ENCODE results near the gene LRRTM4. TPM values are rescaled to one million over a fixed set of nuclear protein-coding genes. Genes with fewer than 3 reads are reported as not detected.
A peak's percentile ranks its signal among the peaks of the same experiment; 100 is the strongest.

Gene LRRTM4
- total RNA-seq, 1 donor from 2014 or later: not detected

DNA sequence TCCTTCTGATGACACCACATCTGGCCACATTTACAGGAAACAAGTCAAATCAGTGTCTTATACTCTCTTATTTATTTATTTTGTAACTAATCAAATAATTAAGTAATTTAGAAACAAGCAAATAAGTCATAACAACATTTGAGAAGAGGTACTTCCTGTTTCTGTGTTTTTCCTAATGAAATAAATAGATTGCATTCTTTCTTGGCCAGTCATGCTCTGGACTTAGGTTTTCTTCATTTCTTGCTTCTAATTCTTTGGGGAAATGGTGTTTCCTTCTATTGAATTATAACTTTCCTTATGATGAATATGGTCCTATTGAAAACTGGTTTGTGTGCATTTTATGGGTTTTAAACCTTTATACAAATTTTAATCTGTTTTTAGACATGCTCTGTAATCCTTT, 546.4 kb downstream of the LRRTM4 start:
- TF ChIP-seq, protein P1, sequence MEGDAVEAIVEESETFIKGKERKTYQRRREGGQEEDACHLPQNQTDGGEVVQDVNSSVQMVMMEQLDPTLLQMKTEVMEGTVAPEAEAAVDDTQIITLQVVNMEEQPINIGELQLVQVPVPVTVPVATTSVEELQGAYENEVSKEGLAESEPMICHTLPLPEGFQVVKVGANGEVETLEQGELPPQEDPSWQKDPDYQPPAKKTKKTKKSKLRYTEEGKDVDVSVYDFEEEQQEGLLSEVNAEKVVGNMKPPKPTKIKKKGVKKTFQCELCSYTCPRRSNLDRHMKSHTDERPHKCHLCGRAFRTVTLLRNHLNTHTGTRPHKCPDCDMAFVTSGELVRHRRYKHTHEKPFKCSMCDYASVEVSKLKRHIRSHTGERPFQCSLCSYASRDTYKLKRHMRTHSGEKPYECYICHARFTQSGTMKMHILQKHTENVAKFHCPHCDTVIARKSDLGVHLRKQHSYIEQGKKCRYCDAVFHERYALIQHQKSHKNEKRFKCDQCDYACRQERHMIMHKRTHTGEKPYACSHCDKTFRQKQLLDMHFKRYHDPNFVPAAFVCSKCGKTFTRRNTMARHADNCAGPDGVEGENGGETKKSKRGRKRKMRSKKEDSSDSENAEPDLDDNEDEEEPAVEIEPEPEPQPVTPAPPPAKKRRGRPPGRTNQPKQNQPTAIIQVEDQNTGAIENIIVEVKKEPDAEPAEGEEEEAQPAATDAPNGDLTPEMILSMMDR (IDR thresholded peaks at IDR 0.05): no peak
- no peaks in the 10 kb centered on the region for H3K9me3 Mint-ChIP-seq (ENCODE audit: unreplicated experiment)
- H3K4me1 Mint-ChIP-seq (ENCODE audit: unreplicated experiment): no peaks in the 10 kb centered on the region
- H3K4me3 Mint-ChIP-seq (ENCODE audit: unreplicated experiment): no peak overlapping the region
- H3K27ac Mint-ChIP-seq (ENCODE audit: unreplicated experiment): no peak overlapping the region
- H3K36me3 Mint-ChIP-seq (ENCODE audit: unreplicated experiment): no peaks in the 10 kb centered on the region
- H3K27me3 Mint-ChIP-seq (ENCODE audit: unreplicated experiment): no peaks in the 10 kb centered on the region
- DNase-seq (ENCODE audit: extremely low spot score, unreplicated experiment): no peak

- Mint-ChIP-seq H3K27ac (ENCODE audit: unreplicated experiment) (no peak overlapping the region), H3K9me3 (ENCODE audit: unreplicated experiment) (no peaks in the 10 kb centered on the region), H3K4me3 (ENCODE audit: unreplicated experiment) (no peak overlapping the region), H3K36me3 (ENCODE audit: unreplicated experiment) (no peaks in the 10 kb centered on the region), H3K27me3 (ENCODE audit: unreplicated experiment) (no peaks in the 10 kb centered on the region), H3K4me1 (ENCODE audit: unreplicated experiment) (no peaks in the 10 kb centered on the region)
- DNase-seq (ENCODE audit: extremely low spot score, unreplicated experiment): no peak
- TF ChIP-seq, protein P1 (IDR thresholded peaks at IDR 0.05): no peak
Measured at GRCh38 chr2:76973610-76974009, 548.6 kb downstream of the LRRTM4 start.

DNA sequence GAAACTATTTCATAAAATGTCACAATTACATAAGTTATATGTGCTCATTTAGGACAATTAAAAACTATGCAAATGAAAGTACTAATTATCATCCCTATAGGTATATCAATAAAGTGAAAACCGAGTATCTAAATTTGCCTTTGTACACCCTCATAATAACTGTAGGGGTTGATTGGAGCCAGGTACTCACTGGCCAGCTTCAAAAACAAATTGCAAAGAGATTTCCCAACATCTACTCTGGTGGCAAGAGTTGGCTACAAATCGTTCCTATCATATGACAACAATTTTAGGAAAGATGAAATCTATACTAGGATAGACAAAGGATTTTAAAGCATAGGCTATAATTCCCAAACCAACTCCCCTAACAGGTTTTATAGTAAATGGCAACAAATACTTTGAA, 556.4 kb downstream of the LRRTM4 start:
- no peak for DNase-seq (ENCODE audit: extremely low spot score, unreplicated experiment)
- Mint-ChIP-seq H3K27me3 (ENCODE audit: unreplicated experiment) (no peaks in the 10 kb centered on the region), H3K4me3 (ENCODE audit: unreplicated experiment) (no peak overlapping the region), H3K4me1 (ENCODE audit: unreplicated experiment) (no peaks in the 10 kb centered on the region), H3K27ac (ENCODE audit: unreplicated experiment) (no peak overlapping the region), H3K9me3 (ENCODE audit: unreplicated experiment) (no peaks in the 10 kb centered on the region), H3K36me3 (ENCODE audit: unreplicated experiment) (no peaks in the 10 kb centered on the region)
- TF ChIP-seq, protein P1 (IDR thresholded peaks at IDR 0.05): no peak

DNA sequence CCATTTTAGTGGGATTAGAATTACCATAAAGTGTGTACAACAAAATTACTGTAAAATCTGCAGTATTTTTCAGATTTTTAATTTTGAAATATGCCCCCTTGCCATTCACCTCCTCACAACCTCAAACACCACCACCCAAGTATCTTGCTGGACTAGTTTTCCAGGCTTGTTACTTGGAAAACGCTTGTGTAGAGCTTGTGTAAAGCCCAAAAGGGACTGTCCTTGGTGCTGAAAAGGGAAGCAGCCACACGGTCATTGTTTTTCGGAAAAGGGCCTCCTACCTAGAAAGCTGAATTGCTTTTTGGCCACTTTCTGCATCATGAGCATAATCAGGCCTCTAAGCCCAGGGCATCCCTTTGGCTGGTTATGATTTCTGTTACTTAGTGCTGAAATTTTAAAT, 563.4 kb downstream of the LRRTM4 start:
- DNase-seq (ENCODE audit: extremely low spot score, unreplicated experiment): no peak
- H3K27me3 Mint-ChIP-seq (ENCODE audit: unreplicated experiment): no peaks in the 10 kb centered on the region
- H3K27ac Mint-ChIP-seq (ENCODE audit: unreplicated experiment): no peak overlapping the region
- no peaks in the 10 kb centered on the region for H3K36me3 Mint-ChIP-seq (ENCODE audit: unreplicated experiment)
- TF ChIP-seq, protein P1 (IDR thresholded peaks at IDR 0.05): no peak
- H3K9me3 Mint-ChIP-seq (ENCODE audit: unreplicated experiment): peaks cover 4% of the 10 kb centered on the region
- no peaks in the 10 kb centered on the region for H3K4me1 Mint-ChIP-seq (ENCODE audit: unreplicated experiment)
- no peak overlapping the region for H3K4me3 Mint-ChIP-seq (ENCODE audit: unreplicated experiment)

GRCh38 chr2:76953733-76954347, 568.3 kb downstream of the LRRTM4 start:
- Mint-ChIP-seq H3K9me3 (ENCODE audit: unreplicated experiment) (peaks cover 4% of the 10 kb centered on the region), H3K4me3 (ENCODE audit: unreplicated experiment) (no peak overlapping the region), H3K27me3 (ENCODE audit: unreplicated experiment) (no peaks in the 10 kb centered on the region), H3K36me3 (ENCODE audit: unreplicated experiment) (no peaks in the 10 kb centered on the region), H3K27ac (ENCODE audit: unreplicated experiment) (no peak overlapping the region), H3K4me1 (ENCODE audit: unreplicated experiment) (no peaks in the 10 kb centered on the region)
- DNase-seq (ENCODE audit: extremely low spot score, unreplicated experiment): no peak
- TF ChIP-seq, protein P1 (IDR thresholded peaks at IDR 0.05): peak; percentile 63

Data from osteocyte (in vitro differentiated cells).